HG03469 (cell line): ENCODE results near the gene SMIM45.

Experiments
- ATAC-seq: cut with Tn5 transposase; IDR thresholded peaks from one replicate; pipeline ENCODE4 v1.9.1; 2021; ENCODE audit warnings: mild to moderate bottlenecking, moderate library complexity, moderate number of reproducible peaks; ENCODE audit not compliant: unreplicated experiment

Gene SMIM45

DNA sequence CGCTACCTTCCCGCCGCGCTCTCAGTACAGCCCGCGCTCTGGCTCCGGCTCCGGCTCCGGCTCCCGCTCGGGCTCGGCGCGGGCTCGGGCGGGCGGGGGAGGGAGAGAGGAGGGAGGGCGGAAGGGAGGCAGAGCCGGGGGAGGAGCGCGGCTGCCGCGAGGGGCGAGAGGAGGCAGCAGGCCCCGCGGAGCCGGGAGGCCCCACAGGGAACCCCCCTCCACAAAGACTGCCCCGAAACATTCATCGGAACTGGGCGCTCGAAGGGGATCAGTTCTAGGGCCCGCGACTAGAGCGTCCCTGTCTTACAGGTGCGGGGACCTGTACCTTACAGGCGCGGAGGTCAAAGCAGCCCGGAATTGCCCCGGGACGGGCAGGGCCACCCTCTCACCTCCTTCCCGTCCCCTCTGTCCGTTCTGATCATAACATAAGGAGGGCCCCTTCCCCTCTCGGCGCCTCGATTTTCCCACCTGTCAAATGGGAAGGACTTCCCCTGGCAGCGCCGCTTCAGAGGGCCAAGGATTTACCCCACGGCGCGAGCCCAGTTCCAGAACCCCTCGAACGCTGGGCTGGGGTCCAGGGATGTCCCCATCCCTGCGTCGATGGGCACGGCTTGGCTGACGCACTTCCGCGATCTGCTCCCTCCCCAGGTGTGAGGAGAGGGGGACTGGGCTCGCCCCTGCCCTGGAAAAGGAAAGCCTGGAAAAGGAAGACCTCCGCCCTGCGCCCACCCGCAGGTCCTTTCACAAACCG is 36.7 kb upstream of the SMIM45 start, which contains the start of gene SHISA8:
Gene SHISA8, minus strand, starts transcription at position 40 of the 751 bp plus-strand sequence. CDS start 407 bp downstream, outside the sequence.
- ATAC-seq = no peak

- ATAC-seq = no peak
Observed at GRCh38 chr22:41915786-41916493, 36.0 kb upstream of the SMIM45 start.

- no peak for ATAC-seq
Observed at GRCh38 chr22:41916745-41917358, 35.1 kb upstream of the SMIM45 start.

GRCh38 chr22:41917375-41917902 is 34.5 kb upstream of the SMIM45 start:
- ATAC-seq = no peak

- no peak for ATAC-seq
Observed at GRCh38 chr22:41917903-41918791, 33.8 kb upstream of the SMIM45 start.

DNA sequence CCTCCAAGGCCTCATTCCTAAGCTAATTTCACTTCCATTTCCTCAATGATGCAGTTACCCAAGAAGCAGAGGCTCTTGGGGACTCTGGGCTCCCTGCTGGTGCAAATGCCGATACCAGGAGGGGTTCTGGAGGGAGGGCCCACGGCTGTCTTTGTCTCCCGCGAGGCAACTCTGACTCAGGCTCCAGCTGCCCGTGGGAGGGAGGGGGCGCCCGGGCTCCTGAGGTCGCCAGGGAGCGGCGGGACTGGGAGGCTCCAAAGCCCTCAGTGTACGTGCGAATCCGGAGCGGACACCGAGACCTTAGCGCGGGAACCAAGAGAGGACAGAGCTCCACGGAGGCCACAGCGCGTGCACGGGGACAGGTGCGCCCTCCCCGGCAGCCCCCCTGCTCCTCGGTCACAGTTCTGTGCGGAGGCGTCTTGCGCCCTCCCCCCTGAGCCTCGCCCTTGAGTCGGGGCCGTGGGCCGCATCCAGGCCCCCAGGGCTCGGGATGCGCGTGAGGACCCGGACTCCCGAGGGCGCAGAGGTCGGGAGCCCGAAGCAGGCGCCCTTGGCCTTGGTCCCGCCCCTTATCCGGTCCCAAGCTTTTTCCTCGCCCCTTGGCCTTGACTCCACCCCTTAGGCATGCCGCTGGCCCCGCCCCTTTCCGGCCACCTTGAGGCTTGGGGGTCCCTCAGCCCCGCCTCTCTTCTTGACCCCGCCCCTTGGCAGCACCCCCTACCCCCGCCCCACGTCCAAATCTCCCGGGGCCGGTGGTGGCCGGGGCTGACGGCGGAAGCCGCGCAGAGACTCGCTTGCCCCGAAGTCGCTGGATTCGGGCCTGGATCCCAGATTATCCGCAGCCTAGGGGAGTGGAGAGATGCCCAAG is 32.4 kb upstream of the SMIM45 start:
- no peak for ATAC-seq

- no peak for ATAC-seq
Observed at GRCh38 chr22:41920271-41920976, 31.5 kb upstream of the SMIM45 start.

GRCh38 chr22:41922328-41922727 is 29.6 kb upstream of the SMIM45 start:
- ATAC-seq = no peak

DNA sequence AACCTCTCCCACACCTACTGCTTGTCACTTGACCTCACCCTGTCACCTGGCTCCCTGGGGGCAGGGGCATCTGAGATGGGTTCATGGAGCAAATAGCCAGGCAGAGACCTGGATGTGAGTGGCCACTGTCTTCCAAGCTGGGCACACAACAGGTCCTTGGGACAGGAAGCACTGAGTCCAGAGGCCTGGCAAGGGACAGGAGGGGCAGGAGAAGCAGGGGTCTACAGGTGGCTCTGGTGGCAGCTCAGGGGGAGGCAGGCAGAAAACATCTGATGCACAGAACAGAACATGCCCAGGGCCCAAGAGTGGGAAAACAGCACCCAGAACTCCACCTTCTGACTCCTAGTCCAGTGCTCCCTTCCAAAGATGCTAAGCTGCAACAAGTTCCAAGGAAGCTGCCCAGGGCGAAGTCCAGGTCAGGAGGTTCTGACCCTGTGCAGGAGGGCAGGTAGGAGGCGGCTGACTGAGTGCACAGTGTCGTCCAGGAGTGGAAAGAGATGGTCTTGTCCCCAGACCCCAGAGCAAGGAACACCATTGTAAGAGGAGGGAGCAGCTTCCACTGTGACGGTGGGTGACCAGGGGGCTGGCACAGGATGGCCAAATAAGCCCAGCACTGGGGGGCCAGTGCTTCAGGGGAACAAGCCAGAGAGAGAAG is 28.9 kb upstream of the SMIM45 start:
- ATAC-seq = no peak

DNA sequence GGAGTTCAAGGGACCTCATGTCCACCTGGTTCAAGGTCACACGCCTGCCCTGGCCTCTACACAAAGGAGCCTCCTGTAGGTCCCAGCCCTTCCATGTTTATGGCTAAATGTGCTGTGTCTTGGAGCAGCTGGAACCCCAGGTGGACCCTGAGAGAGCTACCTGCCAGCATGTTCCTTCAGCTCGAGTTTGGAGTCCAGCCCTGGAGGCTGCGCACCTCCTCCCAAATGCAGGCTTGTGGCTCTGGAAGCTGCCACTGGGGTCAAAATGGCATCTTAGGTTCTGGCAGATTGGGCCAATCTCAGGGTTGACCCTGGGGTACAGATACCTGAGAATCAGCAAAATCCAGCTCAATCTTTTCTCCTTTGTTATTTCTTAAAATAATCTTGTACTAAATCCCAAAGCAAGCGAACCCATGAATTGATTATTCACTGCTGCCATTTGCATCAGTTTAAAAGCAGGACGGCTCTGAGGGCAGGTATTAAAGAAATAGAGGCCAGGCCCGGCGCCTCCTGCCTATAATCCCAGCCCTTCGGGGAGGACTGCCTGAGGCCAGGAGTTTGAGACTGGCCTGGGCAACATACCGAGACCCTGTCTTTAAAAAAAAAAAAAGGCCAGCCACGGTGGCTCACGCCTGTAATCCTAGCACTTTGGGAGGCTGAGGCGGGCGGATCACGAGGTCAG is 28.2 kb upstream of the SMIM45 start:
- no peak for ATAC-seq

GRCh38 chr22:41925783-41926460 is 26.0 kb upstream of the SMIM45 start:
- ATAC-seq = no peak

GRCh38 chr22:41927813-41928212 is 24.1 kb upstream of the SMIM45 start:
- no peak for ATAC-seq

- no peak for ATAC-seq
Observed at GRCh38 chr22:41928593-41929417, 23.1 kb upstream of the SMIM45 start.

GRCh38 chr22:41929418-41929810 is 22.5 kb upstream of the SMIM45 start:
- ATAC-seq = no peak

DNA sequence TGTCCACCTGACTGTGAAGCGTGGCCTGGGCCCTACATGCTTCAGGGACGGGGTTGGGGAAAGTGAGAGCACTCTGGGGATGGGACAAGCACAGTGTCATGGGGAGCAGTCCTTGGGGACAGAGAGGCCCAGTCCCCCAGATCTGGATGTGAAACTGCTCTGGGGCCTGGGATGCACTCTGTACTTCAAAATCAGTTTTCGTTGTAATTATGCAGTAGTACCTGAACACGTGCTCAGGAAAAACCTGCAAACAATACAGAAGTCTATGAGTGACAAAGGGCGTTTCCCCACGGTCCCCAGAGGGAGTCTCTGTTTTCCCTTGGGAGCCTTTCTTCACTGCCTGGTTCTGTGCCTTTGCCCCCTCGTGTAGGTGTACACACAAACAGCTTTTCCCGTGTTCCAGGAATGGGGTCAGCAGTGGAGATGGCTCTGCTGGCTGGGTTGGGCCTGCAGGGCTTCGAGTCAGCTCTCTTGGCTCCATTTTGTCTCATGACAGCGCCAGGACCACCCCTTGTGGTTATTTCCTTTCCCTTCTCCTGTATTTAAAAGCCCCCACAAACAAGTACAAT is 20.2 kb upstream of the SMIM45 start:
- no peak for ATAC-seq

DNA sequence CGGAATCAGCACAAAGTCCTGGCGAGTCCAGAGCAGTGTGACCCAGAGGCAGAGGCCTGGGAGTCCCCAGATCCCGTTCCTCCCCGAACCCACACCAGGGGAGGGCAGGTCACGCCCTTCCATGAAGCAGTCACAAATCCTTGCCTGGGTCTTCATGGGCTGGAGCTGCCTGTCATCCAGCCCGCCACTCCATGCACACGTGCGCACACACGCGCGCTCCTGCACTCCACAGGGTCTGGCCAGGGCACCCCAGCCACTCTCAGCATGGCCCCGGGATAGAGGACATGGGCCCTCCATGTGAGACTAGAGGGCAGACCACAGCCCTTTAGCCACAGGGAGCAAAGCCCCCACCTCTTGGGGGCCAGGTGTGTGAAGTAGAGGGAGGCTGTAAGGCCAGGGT is 19.6 kb upstream of the SMIM45 start:
- no peak for ATAC-seq
